ENCODE measurements around the gene WDFY1.

Gene WDFY1

DNA sequence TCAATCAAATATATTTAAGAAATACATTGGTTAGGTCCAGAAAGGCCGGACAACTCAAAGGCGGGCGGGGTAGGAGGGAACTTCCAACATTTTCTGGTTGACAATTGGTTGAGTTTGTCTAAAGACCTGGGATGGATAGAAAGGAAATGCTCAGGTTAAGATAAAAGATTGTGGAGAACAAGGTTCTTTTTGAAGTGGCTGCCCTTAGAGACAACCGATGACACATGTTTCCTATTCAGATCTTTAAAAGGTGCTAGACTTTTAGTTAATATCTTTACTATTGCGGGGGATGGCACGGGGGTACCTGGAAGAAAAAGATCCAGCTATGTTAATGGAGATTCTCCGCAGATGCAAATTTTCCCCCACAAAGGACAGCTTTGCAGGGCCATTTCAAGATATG, 97.7 kb downstream of the WDFY1 start:
- H3K4me3 ChIP-seq (ENCODE audit: low read depth, low read length): no peak overlapping the region
- DNase-seq (ENCODE audit: low read depth): no peak
- TF ChIP-seq, protein P1, sequence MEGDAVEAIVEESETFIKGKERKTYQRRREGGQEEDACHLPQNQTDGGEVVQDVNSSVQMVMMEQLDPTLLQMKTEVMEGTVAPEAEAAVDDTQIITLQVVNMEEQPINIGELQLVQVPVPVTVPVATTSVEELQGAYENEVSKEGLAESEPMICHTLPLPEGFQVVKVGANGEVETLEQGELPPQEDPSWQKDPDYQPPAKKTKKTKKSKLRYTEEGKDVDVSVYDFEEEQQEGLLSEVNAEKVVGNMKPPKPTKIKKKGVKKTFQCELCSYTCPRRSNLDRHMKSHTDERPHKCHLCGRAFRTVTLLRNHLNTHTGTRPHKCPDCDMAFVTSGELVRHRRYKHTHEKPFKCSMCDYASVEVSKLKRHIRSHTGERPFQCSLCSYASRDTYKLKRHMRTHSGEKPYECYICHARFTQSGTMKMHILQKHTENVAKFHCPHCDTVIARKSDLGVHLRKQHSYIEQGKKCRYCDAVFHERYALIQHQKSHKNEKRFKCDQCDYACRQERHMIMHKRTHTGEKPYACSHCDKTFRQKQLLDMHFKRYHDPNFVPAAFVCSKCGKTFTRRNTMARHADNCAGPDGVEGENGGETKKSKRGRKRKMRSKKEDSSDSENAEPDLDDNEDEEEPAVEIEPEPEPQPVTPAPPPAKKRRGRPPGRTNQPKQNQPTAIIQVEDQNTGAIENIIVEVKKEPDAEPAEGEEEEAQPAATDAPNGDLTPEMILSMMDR (IDR thresholded peaks at IDR 0.05; ENCODE audit: insufficient read depth, low read depth, low read length, missing control alignments): no peak

DNA sequence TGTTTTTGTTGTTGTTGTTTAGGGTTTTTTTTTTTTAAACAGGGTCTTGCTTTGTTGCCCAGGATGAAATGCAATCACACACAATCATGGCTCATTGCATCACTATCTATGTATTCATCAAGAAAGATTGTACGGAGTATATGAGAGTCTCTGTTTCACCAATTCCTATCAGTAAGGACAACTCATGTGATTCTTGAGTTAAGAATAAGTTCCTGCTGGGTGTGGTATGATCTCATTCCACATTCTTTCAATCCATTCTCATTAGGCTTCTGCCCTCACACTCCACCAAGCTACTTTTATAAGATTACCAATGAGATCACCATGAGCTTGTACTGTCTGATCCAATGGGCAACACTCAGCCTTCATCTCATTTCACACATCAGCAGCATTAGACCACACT, 98.6 kb downstream of the WDFY1 start:
- H3K4me3 ChIP-seq (ENCODE audit: low read depth, low read length): no peak overlapping the region
- TF ChIP-seq, protein P1 (IDR thresholded peaks at IDR 0.05; ENCODE audit: insufficient read depth, low read depth, low read length, missing control alignments): no peak
- DNase-seq (ENCODE audit: low read depth): no peak

DNA sequence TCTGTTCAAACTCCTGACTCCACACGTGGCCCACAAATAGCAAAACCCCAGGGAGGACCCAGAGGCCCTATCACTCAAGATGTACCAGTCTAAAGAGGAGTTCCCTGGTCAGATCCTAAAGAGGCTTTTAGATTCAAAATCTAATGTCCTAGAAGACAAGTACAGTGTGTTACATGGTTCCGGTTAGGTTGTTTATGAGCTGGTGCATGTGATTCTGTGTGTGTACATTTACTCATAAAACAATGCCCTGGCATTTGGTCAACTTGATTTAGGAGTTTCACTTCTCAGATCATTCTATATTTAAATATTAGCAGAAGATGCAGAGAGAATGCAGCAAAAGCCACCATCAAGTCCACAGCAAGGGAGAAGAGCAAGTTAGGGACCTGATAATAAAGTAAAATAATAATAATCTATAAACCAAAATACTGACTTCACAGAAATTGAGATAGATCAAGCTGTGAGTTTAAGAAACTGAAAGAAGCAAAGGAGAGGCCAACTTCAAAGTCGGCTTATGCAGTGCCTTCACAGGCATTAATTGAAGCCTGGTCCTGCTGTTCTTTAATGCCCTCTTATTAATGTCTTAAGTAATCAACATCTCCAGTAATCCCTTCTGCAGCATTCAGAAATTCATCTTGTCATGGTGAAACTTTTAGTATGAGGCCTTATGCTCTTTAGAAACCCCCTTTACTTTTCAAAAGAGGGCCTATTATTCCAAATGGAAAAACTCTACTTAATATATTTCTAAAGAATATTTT, 103.5 kb downstream of the WDFY1 start:
- DNase-seq (ENCODE audit: low read depth): peak; percentile 49
- TF ChIP-seq, protein P1 (IDR thresholded peaks at IDR 0.05; ENCODE audit: insufficient read depth, low read depth, low read length, missing control alignments): no peak
- no peak overlapping the region for H3K4me3 ChIP-seq (ENCODE audit: low read depth, low read length)

DNA sequence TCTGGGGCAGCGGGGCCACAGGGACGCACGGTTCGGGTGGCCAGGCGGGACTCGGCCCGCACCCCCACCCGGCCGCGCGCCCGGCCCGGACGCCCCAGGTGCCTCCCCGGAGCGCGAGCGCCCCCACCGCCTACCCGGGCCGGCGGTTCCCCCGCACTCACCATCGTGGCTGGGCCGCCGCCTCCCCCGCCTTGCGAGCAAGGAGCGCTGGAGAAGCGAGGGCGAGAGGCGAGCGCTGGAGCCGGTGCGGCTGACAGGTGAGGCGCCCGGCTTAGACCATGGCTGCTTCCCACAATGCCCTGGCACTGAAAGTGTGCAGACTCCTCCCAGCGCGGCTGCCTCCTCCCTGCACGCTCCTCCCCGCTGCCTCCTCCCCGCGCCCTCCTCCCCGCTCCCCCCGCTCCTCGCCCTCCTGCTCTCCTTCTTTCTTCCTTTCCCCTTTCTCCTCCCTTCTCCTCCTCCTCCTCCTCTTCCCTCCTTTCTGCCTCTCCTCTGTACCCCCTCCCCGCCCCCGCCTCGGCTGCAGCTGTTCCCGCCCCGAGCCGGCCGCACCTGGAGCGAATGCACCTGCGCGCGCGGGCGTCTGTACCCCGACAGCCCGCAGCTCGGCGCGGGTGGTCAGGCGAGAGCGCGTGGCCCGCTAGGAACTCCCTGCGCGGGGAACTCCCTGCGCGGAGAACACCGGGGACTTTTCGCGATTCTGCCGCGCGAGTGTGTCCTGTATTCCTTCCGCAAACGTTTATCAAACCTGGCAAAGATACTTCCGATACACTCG, 107.7 kb downstream of the WDFY1 start, which contains the start of gene AP1S3:
Gene AP1S3, minus strand, starts transcription at position 296 of the 775 bp plus-strand sequence. Its CDS starts 132 bp downstream, at position 164.
- TF ChIP-seq, protein P1 (IDR thresholded peaks at IDR 0.05; ENCODE audit: insufficient read depth, low read depth, low read length, missing control alignments): no peak
- peak within 1 kb of the TSS; percentile 81 for H3K4me3 ChIP-seq (ENCODE audit: low read depth, low read length)
- DNase-seq (ENCODE audit: low read depth): peak; percentile 88

DNA sequence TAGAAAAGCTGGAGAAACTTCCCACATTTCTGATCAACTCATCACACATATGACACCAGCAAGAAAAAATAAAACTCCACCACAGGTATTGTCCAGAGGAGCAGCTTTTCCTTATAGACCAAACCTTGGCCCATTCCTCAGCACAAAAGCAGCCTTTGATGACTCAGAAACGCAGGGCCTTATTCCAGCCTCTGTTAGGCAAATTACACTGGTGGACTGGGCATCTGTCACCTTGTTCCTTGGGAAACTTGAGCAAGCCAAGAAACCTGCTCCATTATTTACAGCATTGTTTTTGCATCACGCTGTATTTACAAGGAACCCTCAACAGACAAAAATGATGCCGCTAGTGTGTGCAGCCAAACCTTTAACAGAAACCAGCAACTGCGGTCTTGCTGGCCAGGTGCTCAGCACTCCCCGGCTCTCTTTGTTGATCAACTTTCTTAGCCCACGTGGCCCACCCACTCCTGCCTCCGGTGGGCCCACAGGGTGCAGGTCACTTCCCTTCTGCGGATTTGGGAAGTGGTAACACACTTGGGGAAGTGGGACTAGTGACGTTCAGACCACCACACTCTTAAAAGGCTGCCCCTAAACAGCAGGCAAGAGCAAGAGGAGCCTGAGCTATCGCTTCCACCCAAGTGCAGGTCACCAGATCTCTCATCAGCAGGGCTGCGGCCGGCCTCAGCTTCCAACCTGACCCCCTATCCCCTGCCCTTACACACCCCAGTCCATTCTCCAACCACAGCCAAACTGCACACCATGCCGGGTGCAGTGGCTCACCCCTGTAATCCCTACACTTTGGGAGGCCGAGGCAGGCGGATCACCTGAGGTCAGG, 109.2 kb downstream of the WDFY1 start:
- peak overlapping the region; percentile 81 for H3K4me3 ChIP-seq (ENCODE audit: low read depth, low read length)
- peak; percentile 83 for DNase-seq (ENCODE audit: low read depth)
- TF ChIP-seq, protein P1 (IDR thresholded peaks at IDR 0.05; ENCODE audit: insufficient read depth, low read depth, low read length, missing control alignments): no peak

DNA sequence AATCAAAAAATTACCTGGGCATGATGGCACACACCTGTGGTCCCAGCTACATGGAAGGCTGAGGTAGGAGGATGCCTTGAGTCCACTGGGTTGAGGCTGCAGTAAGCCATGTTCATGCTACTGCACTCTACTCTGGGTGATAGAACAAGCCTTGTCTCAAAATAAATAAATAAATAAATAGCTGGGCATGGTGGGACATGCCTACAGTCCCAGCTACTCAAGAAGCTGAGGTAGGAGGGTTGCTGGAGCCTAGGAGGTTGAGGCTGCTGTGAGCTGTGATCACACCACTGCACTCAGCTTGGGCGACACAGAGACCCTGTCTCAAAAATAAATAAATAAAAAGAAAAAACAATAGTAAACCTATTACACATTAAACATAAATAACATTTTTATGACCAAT, 110.7 kb downstream of the WDFY1 start:
- TF ChIP-seq, protein P1 (IDR thresholded peaks at IDR 0.05; ENCODE audit: insufficient read depth, low read depth, low read length, missing control alignments): no peak
- H3K4me3 ChIP-seq (ENCODE audit: low read depth, low read length): no peak overlapping the region
- DNase-seq (ENCODE audit: low read depth): no peak
